Sigmoid colon (tissue), 3 donors: Measurements from ENCODE around the gene TTC27.

Experiments used
- POLR2A ChIP-seq, 2 donors: fragments of 450-650 bp; IDR thresholded peaks; one replicate each; pipeline ENCODE4 v1.6.1; 2016; ENCODE audit warnings: antibody characterized with exemption in 2 of 2, mild to moderate bottlenecking in 2 of 2, moderate library complexity in 2 of 2
- TF ChIP-seq, protein P1 (sequence below), 4 experiments: fragments of 450-650 bp in 3 of 4; fragments of 200-600 bp in 1 of 4; IDR thresholded peaks; one replicate each; pipeline ENCODE4 v1.5.1; 2016 to 2019; ENCODE audit warnings: antibody characterized with exemption in 4 of 4, mild to moderate bottlenecking in 3 of 4, moderate library complexity in 2 of 4

DNA sequence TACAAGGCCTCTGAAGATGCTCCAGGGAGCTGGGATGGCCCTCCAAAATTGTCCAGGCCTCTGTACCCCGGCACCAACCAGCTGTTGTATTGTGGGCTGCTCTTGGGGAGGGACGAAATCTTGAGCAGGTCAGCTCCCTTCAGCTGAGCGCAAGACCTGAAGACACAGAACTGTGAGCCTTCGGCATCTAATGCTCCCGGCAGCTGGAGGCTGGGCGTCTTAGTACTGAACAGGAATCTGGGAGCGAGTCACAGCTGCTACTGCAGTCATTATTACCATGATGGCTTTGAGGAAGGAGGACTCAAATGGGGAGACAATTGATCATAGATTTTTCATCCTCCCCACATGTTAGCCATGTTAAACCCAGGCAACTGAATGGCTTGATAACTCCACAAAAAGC lies 236.0 kb downstream of the TTC27 start:
- TF ChIP-seq, protein P1, sequence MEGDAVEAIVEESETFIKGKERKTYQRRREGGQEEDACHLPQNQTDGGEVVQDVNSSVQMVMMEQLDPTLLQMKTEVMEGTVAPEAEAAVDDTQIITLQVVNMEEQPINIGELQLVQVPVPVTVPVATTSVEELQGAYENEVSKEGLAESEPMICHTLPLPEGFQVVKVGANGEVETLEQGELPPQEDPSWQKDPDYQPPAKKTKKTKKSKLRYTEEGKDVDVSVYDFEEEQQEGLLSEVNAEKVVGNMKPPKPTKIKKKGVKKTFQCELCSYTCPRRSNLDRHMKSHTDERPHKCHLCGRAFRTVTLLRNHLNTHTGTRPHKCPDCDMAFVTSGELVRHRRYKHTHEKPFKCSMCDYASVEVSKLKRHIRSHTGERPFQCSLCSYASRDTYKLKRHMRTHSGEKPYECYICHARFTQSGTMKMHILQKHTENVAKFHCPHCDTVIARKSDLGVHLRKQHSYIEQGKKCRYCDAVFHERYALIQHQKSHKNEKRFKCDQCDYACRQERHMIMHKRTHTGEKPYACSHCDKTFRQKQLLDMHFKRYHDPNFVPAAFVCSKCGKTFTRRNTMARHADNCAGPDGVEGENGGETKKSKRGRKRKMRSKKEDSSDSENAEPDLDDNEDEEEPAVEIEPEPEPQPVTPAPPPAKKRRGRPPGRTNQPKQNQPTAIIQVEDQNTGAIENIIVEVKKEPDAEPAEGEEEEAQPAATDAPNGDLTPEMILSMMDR (IDR thresholded peaks at IDR 0.05), result no peak
- no peak for TF ChIP-seq POLR2A (IDR thresholded peaks at IDR 0.05)
